Measurements from ENCODE around the gene DENND11. TPM values are rescaled to one million over a fixed set of nuclear protein-coding genes. Genes with fewer than 3 reads are reported as not detected.

The DENND11 gene
- total RNA-seq, 1 donor from 2014 or later = 19.2 TPM

GRCh38 chr7:141660259-141660658 lies 41.7 kb downstream of the DENND11 start:
- no peak for FAIRE-seq
- Histone ChIP-seq H3K4me3 (ENCODE audit: low read depth, low read length) (no peak overlapping the region), H3K27me3 (ENCODE audit: control insufficient read depth, insufficient read depth, low read length) (no peaks in the 10 kb centered on the region), H3K36me3 (ENCODE audit: control insufficient read depth, insufficient read depth, low read length) (peaks cover 13% of the 10 kb centered on the region)
- TF ChIP-seq CTCF (IDR thresholded peaks at IDR 0.05; ENCODE audit: insufficient read depth, low read length, severe bottlenecking) = no peak
- DNase-seq (ENCODE audit: low read depth) = no peak

GRCh38 chr7:141659501-141659900 lies 42.5 kb downstream of the DENND11 start:
- TF ChIP-seq CTCF (IDR thresholded peaks at IDR 0.05; ENCODE audit: insufficient read depth, low read length, severe bottlenecking) = no peak
- Histone ChIP-seq H3K4me3 (ENCODE audit: low read depth, low read length) (no peak overlapping the region), H3K27me3 (ENCODE audit: control insufficient read depth, insufficient read depth, low read length) (no peaks in the 10 kb centered on the region), H3K36me3 (ENCODE audit: control insufficient read depth, insufficient read depth, low read length) (peaks cover 8% of the 10 kb centered on the region)
- FAIRE-seq = no peak
- DNase-seq (ENCODE audit: low read depth) = no peak

DNA sequence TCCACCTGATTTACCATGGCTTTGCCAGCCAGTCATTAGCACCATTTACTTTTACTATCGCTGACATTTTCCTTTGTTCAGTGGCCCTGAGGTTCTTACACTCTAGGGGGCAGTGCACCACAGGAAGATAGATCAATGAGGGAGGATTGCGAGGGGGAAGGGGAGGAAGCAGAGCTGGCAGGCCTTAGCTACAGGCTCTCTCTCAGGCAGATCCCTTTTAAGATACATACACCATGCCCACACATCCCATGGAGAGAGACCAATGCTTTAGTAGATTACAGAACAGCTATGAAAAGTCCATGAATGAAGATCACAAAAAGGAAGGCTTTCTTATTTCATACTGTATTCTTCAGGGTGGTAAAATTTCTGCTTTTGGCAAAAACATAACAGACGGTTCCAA lies 47.4 kb downstream of the DENND11 start:
- peak; percentile 68 for DNase-seq (ENCODE audit: low read depth)
- peak; percentile 92 for FAIRE-seq
- Histone ChIP-seq H3K27me3 (ENCODE audit: control insufficient read depth, insufficient read depth, low read length) (no peaks in the 10 kb centered on the region), H3K36me3 (ENCODE audit: control insufficient read depth, insufficient read depth, low read length) (peaks cover 10% of the 10 kb centered on the region), H3K4me3 (ENCODE audit: low read depth, low read length) (no peak overlapping the region)
- TF ChIP-seq CTCF (IDR thresholded peaks at IDR 0.05; ENCODE audit: insufficient read depth, low read length, severe bottlenecking) = peak; percentile 70

GRCh38 chr7:141652691-141653090 lies 49.3 kb downstream of the DENND11 start:
- no peak for TF ChIP-seq CTCF (IDR thresholded peaks at IDR 0.05; ENCODE audit: insufficient read depth, low read length, severe bottlenecking)
- H3K4me3 ChIP-seq (ENCODE audit: low read depth, low read length) = no peak overlapping the region
- peaks cover 9% of the 10 kb centered on the region for H3K36me3 ChIP-seq (ENCODE audit: control insufficient read depth, insufficient read depth, low read length)
- DNase-seq (ENCODE audit: low read depth) = no peak
- no peak for FAIRE-seq
- no peaks in the 10 kb centered on the region for H3K27me3 ChIP-seq (ENCODE audit: control insufficient read depth, insufficient read depth, low read length)

Other genes with a start within 250 kb of the DENND11 start
- gene AGK, start 150.8 kb downstream of the DENND11 start, total RNA-seq = 18.4 and 24.3 TPM in 2 replicates
- not detected in 2 replicates for gene WEE2, start 6.2 kb upstream of the DENND11 start, total RNA-seq
- 126 and 162 TPM in 2 replicates for gene SSBP1, start 36.2 kb upstream of the DENND11 start, total RNA-seq
- 3.9 and 7.6 TPM in 2 replicates for gene TAS2R3, start 61.9 kb upstream of the DENND11 start, total RNA-seq
- gene TAS2R4, start 74.5 kb upstream of the DENND11 start, total RNA-seq = 1.8 and 5.4 TPM in 2 replicates
- 3.9 and 5.1 TPM in 2 replicates for gene TAS2R5, start 88.1 kb upstream of the DENND11 start, total RNA-seq
- not detected in 2 replicates for gene PRSS37, start 139.3 kb upstream of the DENND11 start, total RNA-seq
- gene OR9A4, start 214.2 kb upstream of the DENND11 start, total RNA-seq = 0.26 TPM in 1 of 2 replicates, not detected in the other
- not detected in 2 replicates for gene CLEC5A, start 244.8 kb upstream of the DENND11 start, total RNA-seq

All from bronchial epithelial cell (primary cell).